GM10266 (cell line): ENCODE data around the gene NDUFA5.

Source experiments
- DNase-seq: peaks from one replicate; pipeline ENCODE4 v3.0.0; 2012; ENCODE audit errors: extremely low spot score
- CTCF ChIP-seq: IDR thresholded peaks from 2 replicates; pipeline ENCODE4 v1.5.1; 2012; ENCODE audit warnings: mild to moderate bottlenecking, low read depth; ENCODE audit not compliant: control insufficient read depth, insufficient read depth; ENCODE audit errors: missing control alignments

The NDUFA5 gene

GRCh38 chr7:123598657-123599056 is 41.0 kb upstream of the NDUFA5 start:
- TF ChIP-seq CTCF, result no peak
- DNase-seq, result no peak

GRCh38 chr7:123594813-123595241 is 37.2 kb upstream of the NDUFA5 start:
- DNase-seq, result no peak
- no peak for TF ChIP-seq CTCF

GRCh38 chr7:123588376-123588775 is 30.8 kb upstream of the NDUFA5 start:
- TF ChIP-seq CTCF, result no peak
- no peak for DNase-seq

- no peak for TF ChIP-seq CTCF
- no peak for DNase-seq
Measured at GRCh38 chr7:123583821-123584220, 26.2 kb upstream of the NDUFA5 start.

- no peak for TF ChIP-seq CTCF
- no peak for DNase-seq
Measured at GRCh38 chr7:123581162-123581459, 23.5 kb upstream of the NDUFA5 start.

GRCh38 chr7:123580406-123581161 is 23.0 kb upstream of the NDUFA5 start:
- peak; percentile 17 for DNase-seq
- peak; percentile 57 for TF ChIP-seq CTCF

GRCh38 chr7:123579416-123579815 is 21.8 kb upstream of the NDUFA5 start:
- no peak for TF ChIP-seq CTCF
- DNase-seq, result no peak
